Gastroesophageal sphincter (tissue), 4 donors: Measurements from ENCODE around the gene TUBA1A. TPM values are rescaled to one million over a fixed set of nuclear protein-coding genes. Genes with fewer than 3 reads are reported as not detected.
"Not testable (repeated sequence)": the region's sequence is repeated elsewhere in the genome, so short reads cannot be mapped to it uniquely, and the experiment has no call there.

Source experiments
- ATAC-seq: fragments of 150-250 bp; one replicate; pipeline ENCODE4 v1.9.1; 2016; ENCODE audit warnings: mild to moderate bottlenecking, moderate library complexity
- H3K27ac ChIP-seq, 4 donors: fragments of 200-600 bp; sonication (generic) in 3 of 4; 1 replicate in 3 of 4; 2 replicates in 1 of 4; pipeline ENCODE4 v1.5.1; 2016 to 2019
- H3K27me3 ChIP-seq: fragments of 200-600 bp; sonication (generic); one replicate; pipeline ENCODE4 v1.5.1; 2019
- H3K36me3 ChIP-seq, 2 donors: fragments of 200-600 bp; sonication (generic); one replicate each; pipeline ENCODE4 v1.5.1; 2019; ENCODE audit warnings: control low read depth in 1 of 2
- H3K4me1 ChIP-seq, 3 donors: fragments of 200-600 bp; sonication (generic); 1 replicate in 2 of 3; 2 replicates in 1 of 3; pipeline ENCODE4 v1.5.1; 2016 to 2019; ENCODE audit warnings: control low read depth in 2 of 3
- H3K4me3 ChIP-seq, 2 donors: fragments of 200-600 bp; sonication (generic); one replicate each; pipeline ENCODE4 v1.5.1; 2019; ENCODE audit warnings: mild to moderate bottlenecking in 1 of 2, moderate library complexity in 1 of 2
- H3K9me3 ChIP-seq, 3 donors: fragments of 200-600 bp; sonication (generic); one replicate each; pipeline ENCODE4 v1.5.1; 2017 to 2019; ENCODE audit warnings: control low read depth in 2 of 3
- CTCF ChIP-seq, 4 experiments: fragments of 200-600 bp in 2 of 4; fragments of 450-650 bp in 2 of 4; sonication (generic) in 1 of 4; IDR thresholded peaks; one replicate each; pipeline ENCODE4 v1.5.1; 2017 to 2019; ENCODE audit warnings: antibody characterized with exemption in 4 of 4, mild to moderate bottlenecking in 2 of 4, moderate library complexity in 2 of 4
- EP300 ChIP-seq: sonication (generic); formaldehyde crosslinking; IDR thresholded peaks from one replicate; pipeline ENCODE4 v1.6.1; 2017; ENCODE audit warnings: antibody characterized with exemption, mild to moderate bottlenecking
- POLR2A ChIP-seq, 2 donors: fragments of 450-650 bp; IDR thresholded peaks; one replicate each; pipeline ENCODE4 v1.6.1; 2017; ENCODE audit warnings: antibody characterized with exemption in 2 of 2, mild to moderate bottlenecking in 2 of 2, moderate library complexity in 1 of 2
- POLR2AphosphoS5 ChIP-seq: sonication (generic); formaldehyde crosslinking; IDR thresholded peaks from one replicate; pipeline ENCODE4 v1.6.1; 2017; ENCODE audit warnings: antibody characterized with exemption
- WGBS, 2 donors: methylation state at CpG; one replicate each; pipeline ENCODE4 v1.1.5; 2018; ENCODE audit warnings: low coverage in 1 of 2; 5-methylcytosine and 5-hydroxymethylcytosine counted together
- total RNA-seq, 4 donors: library from RNA; depleted of rRNA; stranded (reverse); fragments of >200 nt; gene quantifications; one replicate each; pipeline ENCODE4 v1.1.0, GENCODE V29; 2016

The TUBA1A gene
- total RNA-seq, 4 donors from 2014 or later: 514 to 1,167 (median 639) TPM

- Histone ChIP-seq H3K36me3 (no peaks in the 10 kb centered on the region), H3K27ac (no peak overlapping the region), H3K9me3 (no peaks in the 10 kb centered on the region), H3K4me3 (no peak overlapping the region), H3K27me3 (no peaks in the 10 kb centered on the region), H3K4me1 (peaks cover 0 to 31% (median 13%) of the 10 kb centered on the region in 3 donors)
- TF ChIP-seq POLR2AphosphoS5: no peak
- no peak for TF ChIP-seq EP300
- no peak for TF ChIP-seq CTCF (IDR thresholded peaks at IDR 0.05)
- TF ChIP-seq POLR2A (IDR thresholded peaks at IDR 0.05): no peak
- 88 to 94% methylated on average over 4 to 10 of the region's 11 CpGs for WGBS, 2 donors
- ATAC-seq: no peak
Measured at GRCh38 chr12:49219417-49220026, 30.6 kb upstream of the TUBA1A start.

GRCh38 chr12:49212572-49212971, 23.7 kb upstream of the TUBA1A start:
- TF ChIP-seq POLR2A (IDR thresholded peaks at IDR 0.05) (no peak), CTCF (IDR thresholded peaks at IDR 0.05) (no peak), EP300 (no peak), POLR2AphosphoS5 (no peak)
- Histone ChIP-seq H3K27ac (no peak overlapping the region), H3K36me3 (no peaks in the 10 kb centered on the region), H3K9me3 (no peaks in the 10 kb centered on the region), H3K4me3 (no peak overlapping the region), H3K4me1 (peaks cover 0 to 28% (median 12%) of the 10 kb centered on the region in 3 donors), H3K27me3 (no peaks in the 10 kb centered on the region)
- WGBS, 2 donors: 90 to 100% methylated on average over 2 of the region's 9 CpGs
- ATAC-seq: no peak

- not testable (repeated sequence) for H3K4me3 ChIP-seq, H3K27ac ChIP-seq, H3K36me3 ChIP-seq, ATAC-seq, H3K27me3 ChIP-seq, H3K9me3 ChIP-seq
- WGBS, 2 donors: 86 to 91% methylated on average over 7 of the region's 7 CpGs
- H3K4me1 ChIP-seq: peaks cover 0 to 24% (median 12%) of the 10 kb centered on the region in 3 donors
Measured at GRCh38 chr12:49210703-49211102, 21.8 kb upstream of the TUBA1A start.

GRCh38 chr12:49208676-49209075, 19.8 kb upstream of the TUBA1A start:
- H3K36me3 ChIP-seq: no peaks in the 10 kb centered on the region
- no peaks in the 10 kb centered on the region for H3K9me3 ChIP-seq
- H3K27ac ChIP-seq: no peak overlapping the region
- 83 to 93% methylated on average over 6 to 12 of the region's 12 CpGs for WGBS, 2 donors
- TF ChIP-seq POLR2A (IDR thresholded peaks at IDR 0.05) (no peak), POLR2AphosphoS5 (no peak), CTCF (IDR thresholded peaks at IDR 0.05) (no peak), EP300 (no peak)
- H3K4me1 ChIP-seq: peaks cover 0 to 4% (median 0%) of the 10 kb centered on the region in 3 donors
- no peak overlapping the region for H3K4me3 ChIP-seq
- no peaks in the 10 kb centered on the region for H3K27me3 ChIP-seq
- ATAC-seq: no peak

GRCh38 chr12:49208146-49208545, 19.3 kb upstream of the TUBA1A start:
- no peak for TF ChIP-seq POLR2AphosphoS5
- no peak for TF ChIP-seq POLR2A (IDR thresholded peaks at IDR 0.05)
- TF ChIP-seq CTCF (IDR thresholded peaks at IDR 0.05): no peak
- no peak for TF ChIP-seq EP300
- ATAC-seq: no peak
- H3K4me1 ChIP-seq: no peaks in the 10 kb centered on the region

More at GRCh38 chr12:49208146-49208545, 19.3 kb upstream of the TUBA1A start:
- Histone ChIP-seq H3K9me3 (no peaks in the 10 kb centered on the region), H3K4me3 (no peak overlapping the region), H3K36me3 (no peaks in the 10 kb centered on the region), H3K27ac (no peak overlapping the region), H3K27me3 (no peaks in the 10 kb centered on the region)
- 30 to 54% methylated on average over 1 of the region's 1 CpG for WGBS, 2 donors
